ENCODE measurements around the gene WDR20.

Gene WDR20

GRCh38 chr14:102192840-102193502 is 53.3 kb downstream of the WDR20 start:
- Mint-ChIP-seq H3K9me3 (no peaks in the 10 kb centered on the region), H3K27ac (peak overlapping the region; percentile 74), H3K4me3 (no peak overlapping the region), H3K27me3 (ENCODE audit: low read depth, poor library complexity) (no peaks in the 10 kb centered on the region), H3K36me3 (ENCODE audit: low read depth) (peaks cover 24% of the 10 kb centered on the region), H3K4me1 (peaks cover 56% of the 10 kb centered on the region)
- TF ChIP-seq, protein P1, sequence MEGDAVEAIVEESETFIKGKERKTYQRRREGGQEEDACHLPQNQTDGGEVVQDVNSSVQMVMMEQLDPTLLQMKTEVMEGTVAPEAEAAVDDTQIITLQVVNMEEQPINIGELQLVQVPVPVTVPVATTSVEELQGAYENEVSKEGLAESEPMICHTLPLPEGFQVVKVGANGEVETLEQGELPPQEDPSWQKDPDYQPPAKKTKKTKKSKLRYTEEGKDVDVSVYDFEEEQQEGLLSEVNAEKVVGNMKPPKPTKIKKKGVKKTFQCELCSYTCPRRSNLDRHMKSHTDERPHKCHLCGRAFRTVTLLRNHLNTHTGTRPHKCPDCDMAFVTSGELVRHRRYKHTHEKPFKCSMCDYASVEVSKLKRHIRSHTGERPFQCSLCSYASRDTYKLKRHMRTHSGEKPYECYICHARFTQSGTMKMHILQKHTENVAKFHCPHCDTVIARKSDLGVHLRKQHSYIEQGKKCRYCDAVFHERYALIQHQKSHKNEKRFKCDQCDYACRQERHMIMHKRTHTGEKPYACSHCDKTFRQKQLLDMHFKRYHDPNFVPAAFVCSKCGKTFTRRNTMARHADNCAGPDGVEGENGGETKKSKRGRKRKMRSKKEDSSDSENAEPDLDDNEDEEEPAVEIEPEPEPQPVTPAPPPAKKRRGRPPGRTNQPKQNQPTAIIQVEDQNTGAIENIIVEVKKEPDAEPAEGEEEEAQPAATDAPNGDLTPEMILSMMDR (IDR thresholded peaks at IDR 0.05): no peak
- no peak for DNase-seq

- no peak overlapping the region for H3K4me3 Mint-ChIP-seq
- no peak for DNase-seq
- no peak overlapping the region for H3K27ac Mint-ChIP-seq
- H3K4me1 Mint-ChIP-seq: peaks cover 64% of the 10 kb centered on the region
- H3K27me3 Mint-ChIP-seq (ENCODE audit: low read depth, poor library complexity): peaks cover 3% of the 10 kb centered on the region
- TF ChIP-seq, protein P1 (IDR thresholded peaks at IDR 0.05): no peak
- H3K36me3 Mint-ChIP-seq (ENCODE audit: low read depth): peaks cover 39% of the 10 kb centered on the region
- no peaks in the 10 kb centered on the region for H3K9me3 Mint-ChIP-seq
These were observed 55.2 kb downstream of the WDR20 start for GRCh38 chr14:102194856-102195255.

DNA sequence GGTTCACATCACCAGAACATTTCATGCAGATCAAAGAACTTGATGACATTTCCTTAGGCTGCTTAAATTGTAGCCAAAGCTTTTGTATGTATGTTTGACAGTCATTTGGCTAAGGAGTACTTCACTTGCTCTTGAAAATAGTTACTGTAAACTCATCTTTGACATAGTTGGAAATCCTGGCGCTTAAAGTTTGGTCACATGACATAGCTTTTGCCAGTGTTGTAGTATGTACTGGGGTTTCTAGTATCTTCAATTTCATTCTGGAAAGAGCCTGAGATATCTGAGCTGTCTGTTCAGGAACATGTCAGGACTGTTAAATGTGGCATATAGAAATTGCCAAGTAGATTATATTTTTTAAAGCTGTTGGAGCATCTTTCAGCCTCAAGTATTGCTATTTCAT is 55.7 kb downstream of the WDR20 start:
- TF ChIP-seq, protein P1 (IDR thresholded peaks at IDR 0.05): no peak
- peaks cover 67% of the 10 kb centered on the region for H3K4me1 Mint-ChIP-seq
- H3K27me3 Mint-ChIP-seq (ENCODE audit: low read depth, poor library complexity): peaks cover 3% of the 10 kb centered on the region
- no peak for DNase-seq
- no peak overlapping the region for H3K27ac Mint-ChIP-seq
- H3K36me3 Mint-ChIP-seq (ENCODE audit: low read depth): peaks cover 40% of the 10 kb centered on the region
- no peaks in the 10 kb centered on the region for H3K9me3 Mint-ChIP-seq
- no peak overlapping the region for H3K4me3 Mint-ChIP-seq

DNA sequence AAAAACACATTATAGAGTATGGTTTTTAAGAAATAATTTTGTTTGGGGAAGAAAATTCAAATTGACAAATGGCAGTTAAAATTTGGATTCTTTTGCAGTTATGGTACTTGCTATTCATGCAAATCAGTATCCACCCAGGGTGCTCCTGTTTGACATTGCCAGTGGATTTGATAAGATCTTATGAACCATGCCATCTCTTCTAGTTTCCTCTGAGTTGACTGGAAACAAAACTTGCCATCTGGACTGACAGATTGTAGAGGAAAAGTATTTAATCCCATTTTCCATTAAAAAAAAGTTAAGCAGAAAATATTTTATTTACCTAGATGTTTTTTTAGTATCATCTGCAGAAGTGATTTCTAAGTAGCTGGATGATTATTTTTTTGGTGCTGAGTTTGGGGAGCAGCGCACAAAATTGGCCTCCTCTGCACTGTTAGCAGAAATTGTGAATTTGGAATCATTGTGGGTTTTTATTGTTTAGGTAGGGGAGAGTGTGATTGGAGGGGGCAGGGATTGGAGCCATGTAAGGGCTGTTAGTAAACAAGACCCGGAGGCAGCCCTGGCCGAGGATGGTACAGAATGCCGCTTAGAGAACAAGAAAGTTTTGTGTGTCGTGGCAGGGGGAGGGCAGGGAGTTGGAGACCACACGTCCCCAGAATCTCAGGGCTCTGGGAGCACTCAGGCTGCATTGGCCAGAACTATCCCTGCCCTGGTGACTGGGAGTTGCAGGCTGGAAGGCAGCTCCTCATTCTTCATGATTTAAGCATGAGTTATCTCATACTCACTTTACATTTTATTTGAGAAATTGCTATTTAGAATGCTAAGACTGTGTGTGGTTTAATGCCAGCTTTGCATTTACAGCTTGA is 56.6 kb downstream of the WDR20 start:
- peaks cover 40% of the 10 kb centered on the region for H3K36me3 Mint-ChIP-seq (ENCODE audit: low read depth)
- H3K4me3 Mint-ChIP-seq: no peak overlapping the region
- peak overlapping the region; percentile 36 for H3K27ac Mint-ChIP-seq
- H3K27me3 Mint-ChIP-seq (ENCODE audit: low read depth, poor library complexity): peaks cover 3% of the 10 kb centered on the region
- H3K9me3 Mint-ChIP-seq: no peaks in the 10 kb centered on the region
- DNase-seq: no peak
- TF ChIP-seq, protein P1 (IDR thresholded peaks at IDR 0.05): no peak
- H3K4me1 Mint-ChIP-seq: peaks cover 68% of the 10 kb centered on the region

- Mint-ChIP-seq H3K36me3 (ENCODE audit: low read depth) (peaks cover 40% of the 10 kb centered on the region), H3K27ac (no peak overlapping the region), H3K27me3 (ENCODE audit: low read depth, poor library complexity) (peaks cover 3% of the 10 kb centered on the region), H3K9me3 (no peaks in the 10 kb centered on the region), H3K4me3 (no peak overlapping the region), H3K4me1 (peaks cover 69% of the 10 kb centered on the region)
- DNase-seq: no peak
- TF ChIP-seq, protein P1 (IDR thresholded peaks at IDR 0.05): no peak
These were observed 57.2 kb downstream of the WDR20 start for GRCh38 chr14:102196902-102197230.

Measured in nephron progenitor cell (in vitro differentiated cells).